ENCODE data around the gene WWOX. TPM values are rescaled to one million over a fixed set of nuclear protein-coding genes. Genes with fewer than 3 reads are reported as not detected.

Gene WWOX
- polyA plus RNA-seq, 2 of the 4 experiments (the other 2 are of a cell fraction), result 16.0 to 17.2 TPM

DNA sequence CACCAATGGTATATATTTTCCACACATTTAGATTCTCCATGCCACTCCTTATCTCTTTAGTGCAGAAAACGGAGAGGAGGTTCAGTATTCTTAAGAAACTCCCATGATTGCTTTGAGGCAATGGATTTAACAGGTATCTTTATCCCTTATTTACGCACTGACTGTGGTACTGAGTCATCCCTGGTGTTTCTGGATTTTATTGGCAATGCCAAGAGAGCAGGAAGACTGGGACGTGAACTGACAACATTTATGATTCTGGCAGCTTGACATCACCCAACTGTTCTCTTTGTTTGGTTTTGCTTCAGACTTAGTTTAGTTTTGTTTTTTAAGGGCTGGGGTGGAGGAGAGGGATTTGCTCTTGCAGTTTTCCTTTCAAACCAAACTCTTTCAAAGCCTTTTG lies 131.4 kb downstream of the WWOX start:
- Histone ChIP-seq H3K9me3 (no peaks in the 10 kb centered on the region), H3K4me3 (no peak overlapping the region), H3K27ac (no peak overlapping the region), H3K4me2 (peak overlapping the region; percentile 49), H3K4me1 (peaks cover 8% of the 10 kb centered on the region; the same call in 2 of the 3 replicates)
- no peak for FAIRE-seq
- ChIA-PET POLR2A (no interaction called here), CTCF (no interaction called here)
- TF ChIP-seq RCOR1 (IDR thresholded peaks at IDR 0.05; ENCODE audit: low read depth, low read length), result no peak
- TF ChIP-seq CHD2 (IDR thresholded peaks at IDR 0.05; ENCODE audit: low read length, partially characterized antibody), result no peak
- TF ChIP-seq POLR2AphosphoS2 (conservative IDR thresholded peaks at IDR 0.05; ENCODE audit: low read length), result no peak
- no peak for TF ChIP-seq TP53 (CRISPR knock-in tag; IDR thresholded peaks at IDR 0.05)
- no peak for TF ChIP-seq NPAS2 (CRISPR knock-in tag; IDR thresholded peaks at IDR 0.05; ENCODE audit: borderline replicate concordance)
- TF ChIP-seq MAFK (IDR thresholded peaks at IDR 0.05; ENCODE audit: partially characterized antibody), result no peak
- peak in 1 of 2 experiments; percentile 32 for DNase-seq (ENCODE audit: low read depth in 1 of 2, low spot score in 1 of 2)
- WGBS (ENCODE audit: missing lambda C conversion rate), result 14% methylated on average over 3 of the region's 3 CpGs
- peak in 1 of 2 experiments; percentile 60; a peak in 2 of 6 replicates for ATAC-seq

- no peak overlapping the region for H3K4me2 ChIP-seq
- FAIRE-seq (no peak), ATAC-seq (peak; percentile 95 to 97; a peak in 5 of 6 replicates), DNase-seq (ENCODE audit: low read depth in 1 of 2, low spot score in 1 of 2) (peak; percentile 68 to 71)
- H3K27ac ChIP-seq, result no peak overlapping the region
- ChIA-PET POLR2A (no interaction called here), CTCF (interaction anchor here (1.3 to 2.2 kb wide), 6 partner anchors 9 to 116 kb away, joined by 4 to 15 read pairs (median 5); no protein-coding TSS in a partner anchor)
- no peak overlapping the region for H3K4me3 ChIP-seq
- TF ChIP-seq, protein P1, sequence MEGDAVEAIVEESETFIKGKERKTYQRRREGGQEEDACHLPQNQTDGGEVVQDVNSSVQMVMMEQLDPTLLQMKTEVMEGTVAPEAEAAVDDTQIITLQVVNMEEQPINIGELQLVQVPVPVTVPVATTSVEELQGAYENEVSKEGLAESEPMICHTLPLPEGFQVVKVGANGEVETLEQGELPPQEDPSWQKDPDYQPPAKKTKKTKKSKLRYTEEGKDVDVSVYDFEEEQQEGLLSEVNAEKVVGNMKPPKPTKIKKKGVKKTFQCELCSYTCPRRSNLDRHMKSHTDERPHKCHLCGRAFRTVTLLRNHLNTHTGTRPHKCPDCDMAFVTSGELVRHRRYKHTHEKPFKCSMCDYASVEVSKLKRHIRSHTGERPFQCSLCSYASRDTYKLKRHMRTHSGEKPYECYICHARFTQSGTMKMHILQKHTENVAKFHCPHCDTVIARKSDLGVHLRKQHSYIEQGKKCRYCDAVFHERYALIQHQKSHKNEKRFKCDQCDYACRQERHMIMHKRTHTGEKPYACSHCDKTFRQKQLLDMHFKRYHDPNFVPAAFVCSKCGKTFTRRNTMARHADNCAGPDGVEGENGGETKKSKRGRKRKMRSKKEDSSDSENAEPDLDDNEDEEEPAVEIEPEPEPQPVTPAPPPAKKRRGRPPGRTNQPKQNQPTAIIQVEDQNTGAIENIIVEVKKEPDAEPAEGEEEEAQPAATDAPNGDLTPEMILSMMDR (IDR thresholded peaks at IDR 0.05), result peak; percentile 72
- TF ChIP-seq HEYL (CRISPR knock-in tag; IDR thresholded peaks at IDR 0.05) (no peak), SMC3 (IDR thresholded peaks at IDR 0.05) (peak; percentile 74), RAD21 (conservative IDR thresholded peaks at IDR 0.05 in 1 of 2, IDR thresholded peaks at IDR 0.05 in 1 of 2) (peak; percentile 56 to 57)
- peaks cover 8% of the 10 kb centered on the region; the same call in 2 of the 3 replicates for H3K4me1 ChIP-seq
- H3K9me3 ChIP-seq, result no peaks in the 10 kb centered on the region
- WGBS (ENCODE audit: missing lambda C conversion rate), result 16% methylated on average over 9 of the region's 9 CpGs
Measured at GRCh38 chr16:78235168-78235800, 135.8 kb downstream of the WWOX start.

GRCh38 chr16:78235876-78236275 lies 136.4 kb downstream of the WWOX start:
- FAIRE-seq (no peak), ATAC-seq (no peak), DNase-seq (ENCODE audit: low read depth in 1 of 2, low spot score in 1 of 2) (no peak)
- TF ChIP-seq TFCP2L1 (CRISPR knock-in tag; IDR thresholded peaks at IDR 0.05) (no peak), SMC3 (IDR thresholded peaks at IDR 0.05) (no peak), EP300 (IDR thresholded peaks at IDR 0.05) (no peak), MYC (IDR thresholded peaks at IDR 0.05; ENCODE audit: borderline replicate concordance, low read length) (no peak), NFE2L2 (conservative IDR thresholded peaks at IDR 0.05; ENCODE audit: low read length) (no peak), ELK1 (IDR thresholded peaks at IDR 0.05; ENCODE audit: low read depth, low read length) (no peak), ESRRA (IDR thresholded peaks at IDR 0.05; ENCODE audit: borderline replicate concordance, low read length) (no peak), KDM1A (IDR thresholded peaks at IDR 0.05; ENCODE audit: low read depth) (no peak), HOXA7 (CRISPR knock-in tag; IDR thresholded peaks at IDR 0.05) (no peak), USF2 (IDR thresholded peaks at IDR 0.05) (no peak), HDAC2 (IDR thresholded peaks at IDR 0.05) (no peak), BHLHE40 (IDR thresholded peaks at IDR 0.05; ENCODE audit: low read depth, low read length) (no peak), POLR2A (IDR thresholded peaks at IDR 0.05; ENCODE audit: low read length) (no peak)
- TF ChIP-seq, protein P2, sequence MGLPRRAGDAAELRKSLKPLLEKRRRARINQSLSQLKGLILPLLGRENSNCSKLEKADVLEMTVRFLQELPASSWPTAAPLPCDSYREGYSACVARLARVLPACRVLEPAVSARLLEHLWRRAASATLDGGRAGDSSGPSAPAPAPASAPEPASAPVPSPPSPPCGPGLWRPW (IDR thresholded peaks at IDR 0.05), result no peak
- TF ChIP-seq, protein P3, sequence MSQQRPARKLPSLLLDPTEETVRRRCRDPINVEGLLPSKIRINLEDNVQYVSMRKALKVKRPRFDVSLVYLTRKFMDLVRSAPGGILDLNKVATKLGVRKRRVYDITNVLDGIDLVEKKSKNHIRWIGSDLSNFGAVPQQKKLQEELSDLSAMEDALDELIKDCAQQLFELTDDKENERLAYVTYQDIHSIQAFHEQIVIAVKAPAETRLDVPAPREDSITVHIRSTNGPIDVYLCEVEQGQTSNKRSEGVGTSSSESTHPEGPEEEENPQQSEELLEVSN (IDR thresholded peaks at IDR 0.05; ENCODE audit: borderline replicate concordance, low read depth), result no peak
- 42% methylated on average over 4 of the region's 4 CpGs for WGBS (ENCODE audit: missing lambda C conversion rate)
- no peak overlapping the region for H3K4me2 ChIP-seq
- H3K27ac ChIP-seq, result no peak overlapping the region
- ChIA-PET POLR2A (no interaction called here), CTCF (interaction anchor here (1.3 to 2.2 kb wide), 6 partner anchors 9 to 117 kb away, joined by 4 to 15 read pairs (median 5); no protein-coding TSS in a partner anchor)
- no peak overlapping the region for H3K4me3 ChIP-seq
- peaks cover 4% of the 10 kb centered on the region; the same call in 2 of the 3 replicates for H3K4me1 ChIP-seq
- no peaks in the 10 kb centered on the region for H3K9me3 ChIP-seq
